ENCODE measurements around the gene CARD6. TPM values are rescaled to one million over a fixed set of nuclear protein-coding genes. Genes with fewer than 3 reads are reported as not detected.

CARD6 gene
- total and polyA plus RNA-seq, 9 of the 15 experiments (the other 6 are each of a cell fraction or from before 2014, with no cell fraction given): 3.5 to 8.3 (median 5.9) TPM

GRCh38 chr5:40828690-40829661, 12.2 kb upstream of the CARD6 start (continued):
- no peak for TF ChIP-seq ATF3 (IDR thresholded peaks at IDR 0.05)
- TF ChIP-seq ATF3 (CRISPR knock-in tag; conservative IDR thresholded peaks at IDR 0.05): peak; percentile 65; the same call in 1 of the 2 replicates
- 0 out of 4 replicates have a peak, but pooled peaks of 1 of the 2 experiments have one; percentile 41 for TF ChIP-seq HDAC1 (IDR thresholded peaks at IDR 0.05)
- TF ChIP-seq STAT5A (IDR thresholded peaks at IDR 0.05; ENCODE audit: borderline replicate concordance, low read length): peak; percentile 14; the same call in 1 of the 2 replicates
- peak; percentile 8; the same call in 1 of the 2 replicates for TF ChIP-seq MXI1 (IDR thresholded peaks at IDR 0.05; ENCODE audit: low read depth, low read length)
- TF ChIP-seq SMAD1 (IDR thresholded peaks at IDR 0.05; ENCODE audit: low read depth, low read length, partially characterized antibody): peak; percentile 35
- no peak for TF ChIP-seq CREB3 (tag; conservative IDR thresholded peaks at IDR 0.05; ENCODE audit: low read depth)
- TF ChIP-seq ELF4 (CRISPR knock-in tag; IDR thresholded peaks at IDR 0.05): 0 out of 2 replicates have a peak, but pooled peaks have one; percentile 15
- peak; percentile 96 for TF ChIP-seq ILF3 (IDR thresholded peaks at IDR 0.05; ENCODE audit: borderline replicate concordance)
- peak; percentile 74 for TF ChIP-seq ZNF347 (CRISPR knock-in tag; IDR thresholded peaks at IDR 0.05; ENCODE audit: low read depth)
- no peak for TF ChIP-seq POLR2H (tag; IDR thresholded peaks at IDR 0.05; ENCODE audit: low read depth)
- TF ChIP-seq POLR2G (IDR thresholded peaks at IDR 0.05; ENCODE audit: low read depth, low read length): peak; percentile 46; the same call in 1 of the 2 replicates
- TF ChIP-seq ZNF274 (IDR thresholded peaks at IDR 0.05; ENCODE audit: borderline replicate concordance, low read depth, low read length): no peak
- TF ChIP-seq ESRRB (CRISPR knock-in tag; IDR thresholded peaks at IDR 0.05; ENCODE audit: borderline replicate concordance): peak; percentile 65; the same call in 1 of the 2 replicates
- 0 out of 2 replicates have a peak, but pooled peaks have one; percentile 57 for TF ChIP-seq KLF10 (CRISPR knock-in tag; IDR thresholded peaks at IDR 0.05)
- peak in 1 of 2 experiments; percentile 36; a peak in 1 of 4 replicates for TF ChIP-seq KDM1A (IDR thresholded peaks at IDR 0.05)
- 0 out of 2 replicates have a peak, but pooled peaks have one; percentile 48 for TF ChIP-seq CGGBP1 (CRISPR knock-in tag; IDR thresholded peaks at IDR 0.05)
- peak; percentile 34; the same call in 1 of the 2 replicates for TF ChIP-seq RBFOX2 (IDR thresholded peaks at IDR 0.05; ENCODE audit: low read depth, low read length)
- peak; percentile 47; the same call in 1 of the 2 replicates for TF ChIP-seq THRAP3 (IDR thresholded peaks at IDR 0.05; ENCODE audit: borderline replicate concordance)
- peak; percentile 23 for TF ChIP-seq NCOA4 (IDR thresholded peaks at IDR 0.05; ENCODE audit: partially characterized antibody)
- TF ChIP-seq ZMIZ1 (IDR thresholded peaks at IDR 0.05; ENCODE audit: low read depth in 2 of 2, low read length in 2 of 2): no peak
